OCI-LY7 (cell line): ENCODE measurements around the gene KCNJ2. TPM values are rescaled to one million over a fixed set of nuclear protein-coding genes. Genes with fewer than 3 reads are reported as not detected.

Experiments
- BruUV-seq: library from RNA; stranded (reverse); fragments of 400-500 nt; replicated peaks from 2 replicates; lab custom pipeline; 2021; lab: Mats Ljungman, UMichigan
- CTCF ChIA-PET: fragments of 300-600 bp; sonication (Branson Sonifier 250); formaldehyde crosslinking; loops from one replicate; lab custom pipeline; 2022; ENCODE audit warnings: antibody characterized with exemption; ENCODE audit not compliant: unreplicated experiment; lab: Charles Lee
- POLR2A ChIA-PET: fragments of 300-600 bp; sonication (Branson Sonifier 250); formaldehyde crosslinking; loops from one replicate; lab custom pipeline; 2022; ENCODE audit warnings: antibody characterized with exemption; lab: Charles Lee
- DNase-seq: peaks from one replicate; pipeline ENCODE4 v3.0.0-alpha.2; 2015; ENCODE audit warnings: low spot score
- H2AFZ ChIP-seq: fragments of 200-600 bp; sonication (generic), shearing (Covaris generic); 2 replicates; pipeline ENCODE4 v1.6.1; 2014; ENCODE audit warnings: mild to moderate bottlenecking, antibody characterized with exemption, low read length, moderate library complexity
- H3K27ac ChIP-seq: fragments of 200-600 bp; sonication (generic); 2 replicates; pipeline ENCODE4 v1.5.1; 2014; ENCODE audit warnings: mixed run types, low read depth, mild to moderate bottlenecking, moderate library complexity, low read length, inconsistent platforms; ENCODE audit not compliant: poor library complexity, severe bottlenecking
- H3K36me3 ChIP-seq: fragments of 200-600 bp; sonication (generic); 2 replicates; pipeline ENCODE4 v1.6.1; 2014; ENCODE audit warnings: mild to moderate bottlenecking, antibody characterized with exemption, low read length, moderate library complexity, mixed read lengths; ENCODE audit not compliant: insufficient read depth
- H3K4me1 ChIP-seq: fragments of 200-600 bp; sonication (generic); 2 replicates; pipeline ENCODE4 v1.5.1; 2014; ENCODE audit warnings: mild to moderate bottlenecking, low read length; ENCODE audit not compliant: insufficient read depth, poor library complexity, severe bottlenecking
- H3K4me2 ChIP-seq: fragments of 200-600 bp; sonication (generic); 2 replicates; pipeline ENCODE4 v1.6.1; 2014; ENCODE audit warnings: mild to moderate bottlenecking, low read length
- H3K4me3 ChIP-seq: fragments of 200-600 bp; sonication (generic); 2 replicates; pipeline ENCODE4 v1.5.1; 2014; ENCODE audit warnings: mild to moderate bottlenecking, low read depth, low read length; ENCODE audit not compliant: poor library complexity, severe bottlenecking
- H3K79me2 ChIP-seq: fragments of 200-600 bp; sonication (generic); 2 replicates; pipeline ENCODE4 v1.6.1; 2016; ENCODE audit warnings: low read depth, mild to moderate bottlenecking, low read length, moderate library complexity, mixed read lengths; ENCODE audit not compliant: insufficient read depth
- H3K9me2 ChIP-seq: fragments of 200-600 bp; sonication (generic); 2 replicates; pipeline ENCODE4 v1.6.1; 2016; ENCODE audit warnings: mild to moderate bottlenecking, low read length, mixed read lengths; ENCODE audit not compliant: insufficient read depth
- H3K9me3 ChIP-seq: fragments of 200-600 bp; sonication (generic); 2 replicates; pipeline ENCODE4 v1.6.1; 2014; ENCODE audit warnings: mild to moderate bottlenecking, mixed run types, low read length, mixed read lengths
- H4K20me1 ChIP-seq: fragments of 200-600 bp; sonication (generic); 2 replicates; pipeline ENCODE4 v1.6.1; 2014; ENCODE audit warnings: mild to moderate bottlenecking, antibody characterized with exemption, low read length, moderate library complexity, mixed read lengths; ENCODE audit not compliant: insufficient read depth
- EZH2phosphoT487 ChIP-seq: fragments of 200-600 bp; sonication (generic); IDR thresholded peaks from 2 replicates; pipeline ENCODE4 v1.6.1; 2018; ENCODE audit warnings: low read depth, borderline replicate concordance, mild to moderate bottlenecking, mixed run types, antibody characterized with exemption, low read length, moderate library complexity, mixed read lengths
- intact Hi-C: fragments of 100-400 bp; cut with micrococcal nuclease; formaldehyde crosslinking; loops from one replicate; pipeline ENCODE4 v1.10.0; 2022; ENCODE audit not compliant: unreplicated experiment
- total RNA-seq, 2 experiments: library from RNA; depleted of rRNA in 1 of 2; stranded (reverse); fragments of >200 nt in 1 of 2; shearing (Covaris generic) in 1 of 2; gene quantifications; 2 replicates each; pipeline ENCODE4 v1.2.3, GENCODE V29; 2014 to 2022
- TF ChIP-seq, protein P1 (sequence below): fragments of 200-600 bp; sonication (generic); conservative IDR thresholded peaks from 2 replicates; pipeline ENCODE4 v1.5.1; 2014; ENCODE audit warnings: mild to moderate bottlenecking, antibody characterized with exemption, low read length, moderate library complexity, mixed read lengths

The KCNJ2 gene
- total RNA-seq, 2 experiments from 2014 or later = 0.55 to 0.88 TPM

GRCh38 chr17:70127221-70127873 is 42.0 kb upstream of the KCNJ2 start:
- no peak overlapping the region for H2AFZ ChIP-seq
- H3K9me3 ChIP-seq = no peaks in the 10 kb centered on the region
- no peak overlapping the region for H3K4me2 ChIP-seq
- CTCF ChIA-PET = no interaction called here
- no peak overlapping the region for H3K4me3 ChIP-seq
- BruUV-seq = no TSS peak
- no peaks in the 10 kb centered on the region for H4K20me1 ChIP-seq
- H3K4me1 ChIP-seq = no peaks in the 10 kb centered on the region
- H3K27ac ChIP-seq = no peak overlapping the region
- POLR2A ChIA-PET = interaction anchor here (0.5 to 1.3 kb wide), 4 partner anchors 15 to 257 kb away, joined by 3 to 4 read pairs (median 4); no protein-coding TSS in a partner anchor
- no peaks in the 10 kb centered on the region for H3K79me2 ChIP-seq
- DNase-seq = no peak
- TF ChIP-seq, protein P1, sequence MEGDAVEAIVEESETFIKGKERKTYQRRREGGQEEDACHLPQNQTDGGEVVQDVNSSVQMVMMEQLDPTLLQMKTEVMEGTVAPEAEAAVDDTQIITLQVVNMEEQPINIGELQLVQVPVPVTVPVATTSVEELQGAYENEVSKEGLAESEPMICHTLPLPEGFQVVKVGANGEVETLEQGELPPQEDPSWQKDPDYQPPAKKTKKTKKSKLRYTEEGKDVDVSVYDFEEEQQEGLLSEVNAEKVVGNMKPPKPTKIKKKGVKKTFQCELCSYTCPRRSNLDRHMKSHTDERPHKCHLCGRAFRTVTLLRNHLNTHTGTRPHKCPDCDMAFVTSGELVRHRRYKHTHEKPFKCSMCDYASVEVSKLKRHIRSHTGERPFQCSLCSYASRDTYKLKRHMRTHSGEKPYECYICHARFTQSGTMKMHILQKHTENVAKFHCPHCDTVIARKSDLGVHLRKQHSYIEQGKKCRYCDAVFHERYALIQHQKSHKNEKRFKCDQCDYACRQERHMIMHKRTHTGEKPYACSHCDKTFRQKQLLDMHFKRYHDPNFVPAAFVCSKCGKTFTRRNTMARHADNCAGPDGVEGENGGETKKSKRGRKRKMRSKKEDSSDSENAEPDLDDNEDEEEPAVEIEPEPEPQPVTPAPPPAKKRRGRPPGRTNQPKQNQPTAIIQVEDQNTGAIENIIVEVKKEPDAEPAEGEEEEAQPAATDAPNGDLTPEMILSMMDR = no peak
- no peak for TF ChIP-seq EZH2phosphoT487
- intact Hi-C loops = no loop called here
- no peaks in the 10 kb centered on the region for H3K36me3 ChIP-seq
- H3K9me2 ChIP-seq = no peaks in the 10 kb centered on the region

- Histone ChIP-seq H4K20me1 (no peaks in the 10 kb centered on the region), H3K9me3 (no peaks in the 10 kb centered on the region), H3K4me2 (no peak overlapping the region), H3K9me2 (no peaks in the 10 kb centered on the region), H3K36me3 (no peaks in the 10 kb centered on the region), H3K79me2 (no peaks in the 10 kb centered on the region), H2AFZ (no peak overlapping the region), H3K27ac (no peak overlapping the region), H3K4me1 (no peaks in the 10 kb centered on the region), H3K4me3 (no peak overlapping the region)
- no peak for TF ChIP-seq EZH2phosphoT487
- TF ChIP-seq, protein P1 = no peak
- CTCF ChIA-PET = no interaction called here
- POLR2A ChIA-PET = interaction anchor here (0.7 to 1.3 kb wide), 3 partner anchors 16 to 441 kb away, joined by 3 to 4 read pairs (median 4); no protein-coding TSS in a partner anchor
- no TSS peak for BruUV-seq
- intact Hi-C loops = no loop called here
- DNase-seq = no peak
Observed at GRCh38 chr17:70128727-70129238, 40.5 kb upstream of the KCNJ2 start.

- intact Hi-C loops = no loop called here
- POLR2A ChIA-PET = no interaction called here
- no peak overlapping the region for H3K4me3 ChIP-seq
- DNase-seq = no peak
- no peaks in the 10 kb centered on the region for H3K9me3 ChIP-seq
- TF ChIP-seq EZH2phosphoT487 = no peak
- TF ChIP-seq, protein P1 = no peak
- no peak overlapping the region for H3K4me2 ChIP-seq
- no TSS peak for BruUV-seq
- H3K36me3 ChIP-seq = no peaks in the 10 kb centered on the region
- H2AFZ ChIP-seq = no peak overlapping the region
- no peaks in the 10 kb centered on the region for H3K9me2 ChIP-seq
- no peaks in the 10 kb centered on the region for H4K20me1 ChIP-seq
- CTCF ChIA-PET = no interaction called here
- no peak overlapping the region for H3K27ac ChIP-seq
- no peaks in the 10 kb centered on the region for H3K4me1 ChIP-seq
- no peaks in the 10 kb centered on the region for H3K79me2 ChIP-seq
Observed at GRCh38 chr17:70130289-70130688, 39.0 kb upstream of the KCNJ2 start.
